Measurements from ENCODE around the gene FAF2.
"Not testable (repeated sequence)": the region's sequence is repeated elsewhere in the genome, so short reads cannot be mapped to it uniquely, and the experiment has no call there.

The FAF2 gene

DNA sequence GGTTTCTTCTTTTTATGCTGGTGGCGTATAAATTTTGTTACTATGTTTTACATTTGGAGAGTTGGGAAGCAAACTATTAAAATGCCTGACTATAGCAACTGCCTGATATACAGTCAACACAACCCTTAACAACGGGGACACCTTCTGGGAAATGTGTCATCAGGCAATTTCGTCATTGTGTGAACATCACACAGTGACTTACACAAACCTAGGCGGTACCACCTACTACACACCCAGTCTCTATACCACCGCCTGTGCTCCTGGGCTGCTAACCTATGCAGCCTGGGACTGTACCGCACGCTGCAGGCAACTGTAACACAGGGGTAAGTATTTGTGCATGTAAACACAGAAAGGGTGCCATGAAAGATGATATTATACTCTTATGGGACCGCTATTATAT lies 99.6 kb downstream of the FAF2 start:
- H3K4me3 ChIP-seq (ENCODE audit: low read length) = no peak overlapping the region
- TF ChIP-seq, protein P1, sequence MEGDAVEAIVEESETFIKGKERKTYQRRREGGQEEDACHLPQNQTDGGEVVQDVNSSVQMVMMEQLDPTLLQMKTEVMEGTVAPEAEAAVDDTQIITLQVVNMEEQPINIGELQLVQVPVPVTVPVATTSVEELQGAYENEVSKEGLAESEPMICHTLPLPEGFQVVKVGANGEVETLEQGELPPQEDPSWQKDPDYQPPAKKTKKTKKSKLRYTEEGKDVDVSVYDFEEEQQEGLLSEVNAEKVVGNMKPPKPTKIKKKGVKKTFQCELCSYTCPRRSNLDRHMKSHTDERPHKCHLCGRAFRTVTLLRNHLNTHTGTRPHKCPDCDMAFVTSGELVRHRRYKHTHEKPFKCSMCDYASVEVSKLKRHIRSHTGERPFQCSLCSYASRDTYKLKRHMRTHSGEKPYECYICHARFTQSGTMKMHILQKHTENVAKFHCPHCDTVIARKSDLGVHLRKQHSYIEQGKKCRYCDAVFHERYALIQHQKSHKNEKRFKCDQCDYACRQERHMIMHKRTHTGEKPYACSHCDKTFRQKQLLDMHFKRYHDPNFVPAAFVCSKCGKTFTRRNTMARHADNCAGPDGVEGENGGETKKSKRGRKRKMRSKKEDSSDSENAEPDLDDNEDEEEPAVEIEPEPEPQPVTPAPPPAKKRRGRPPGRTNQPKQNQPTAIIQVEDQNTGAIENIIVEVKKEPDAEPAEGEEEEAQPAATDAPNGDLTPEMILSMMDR (conservative IDR thresholded peaks at IDR 0.05; ENCODE audit: low read depth, low read length) = no peak
- DNase-seq (ENCODE audit: low read depth) = no peak

GRCh38 chr5:176548967-176549444 lies 100.8 kb downstream of the FAF2 start, which contains the start of gene CDHR2:
TSS of gene CDHR2 (plus strand) at chr5:176549342. CDS start at chr5:176565353, 16,011 bp downstream.
- no peak within 1 kb of the TSS for H3K4me3 ChIP-seq (ENCODE audit: low read length)
- DNase-seq (ENCODE audit: low read depth) = no peak
- TF ChIP-seq, protein P1 (conservative IDR thresholded peaks at IDR 0.05; ENCODE audit: low read depth, low read length) = no peak

- H3K4me3 ChIP-seq (ENCODE audit: low read length) = no peak overlapping the region
- DNase-seq (ENCODE audit: low read depth) = no peak
- TF ChIP-seq, protein P1 (conservative IDR thresholded peaks at IDR 0.05; ENCODE audit: low read depth, low read length) = no peak
Observed at GRCh38 chr5:176549871-176550270, 101.7 kb downstream of the FAF2 start.

DNA sequence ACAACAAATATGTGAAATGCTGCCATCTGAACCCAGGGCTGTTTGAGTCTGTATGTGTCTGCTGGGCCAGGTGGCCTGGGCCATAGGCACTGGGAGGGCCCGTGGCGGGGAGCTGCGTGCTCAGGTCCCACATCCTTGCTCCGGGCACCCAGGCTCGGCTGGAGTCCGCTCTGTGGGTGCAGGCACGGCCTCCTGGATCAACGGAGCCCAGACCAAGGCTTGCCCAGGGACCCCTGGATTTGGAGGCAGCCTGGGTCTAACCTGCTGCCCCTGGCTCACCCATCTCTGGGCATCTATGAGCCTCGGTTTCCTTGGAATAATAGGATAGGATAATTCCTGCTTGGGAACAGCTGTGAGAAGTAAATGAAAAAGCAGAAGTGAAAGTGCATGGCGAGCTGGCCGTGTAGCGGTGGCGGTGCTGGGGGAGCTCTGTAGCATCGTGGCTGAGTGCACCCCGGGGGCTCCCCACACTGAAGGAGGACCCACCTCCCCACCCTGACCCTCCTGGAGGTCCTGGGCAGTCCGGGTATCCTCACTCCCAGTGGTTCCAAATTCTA lies 102.2 kb downstream of the FAF2 start:
- no peak overlapping the region for H3K4me3 ChIP-seq (ENCODE audit: low read length)
- TF ChIP-seq, protein P1 (conservative IDR thresholded peaks at IDR 0.05; ENCODE audit: low read depth, low read length) = no peak
- DNase-seq (ENCODE audit: low read depth) = no peak

- H3K4me3 ChIP-seq (ENCODE audit: low read length); DNase-seq (ENCODE audit: low read depth): not testable (repeated sequence)
Observed at GRCh38 chr5:176550937-176551336, 102.8 kb downstream of the FAF2 start.

DNA sequence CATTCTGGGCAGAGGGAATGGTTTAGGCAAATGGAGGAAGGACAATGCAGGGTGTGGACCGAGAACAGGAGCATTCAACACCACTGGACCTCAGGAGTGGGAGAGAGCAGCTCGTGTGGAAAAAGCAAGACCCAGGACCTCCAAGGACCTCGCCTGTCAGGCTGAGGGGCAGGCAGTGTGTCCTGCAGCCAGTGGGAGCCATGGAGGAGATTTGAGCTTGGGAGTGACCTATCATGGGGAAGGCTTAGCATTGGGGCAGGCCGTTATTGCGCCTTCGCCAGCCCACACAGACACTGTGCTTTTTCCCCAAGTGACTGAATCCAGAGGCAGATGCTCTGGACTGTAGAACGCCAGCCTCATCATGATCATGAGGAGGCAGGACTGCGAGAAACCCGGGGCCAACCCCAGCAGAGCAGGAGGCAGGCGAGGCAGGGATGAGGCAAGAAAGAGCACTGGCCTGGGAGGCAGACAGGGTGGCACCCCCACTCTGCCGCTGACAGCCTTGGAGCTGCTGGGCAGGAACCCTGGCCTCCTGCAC lies 104.2 kb downstream of the FAF2 start:
- H3K4me3 ChIP-seq (ENCODE audit: low read length) = no peak overlapping the region
- TF ChIP-seq, protein P1 (conservative IDR thresholded peaks at IDR 0.05; ENCODE audit: low read depth, low read length) = no peak
- DNase-seq (ENCODE audit: low read depth) = no peak

- TF ChIP-seq, protein P1 (conservative IDR thresholded peaks at IDR 0.05; ENCODE audit: low read depth, low read length) = no peak
- DNase-seq (ENCODE audit: low read depth) = no peak
- no peak overlapping the region for H3K4me3 ChIP-seq (ENCODE audit: low read length)
Observed at GRCh38 chr5:176553260-176554085, 105.3 kb downstream of the FAF2 start.
